Measurements from ENCODE around the gene RGP1. TPM values are rescaled to one million over a fixed set of nuclear protein-coding genes. Genes with fewer than 3 reads are reported as not detected.

Gene RGP1
- total RNA-seq, 4 donors from 2014 or later, result 18.6 to 21.3 (median 20.2) TPM

DNA sequence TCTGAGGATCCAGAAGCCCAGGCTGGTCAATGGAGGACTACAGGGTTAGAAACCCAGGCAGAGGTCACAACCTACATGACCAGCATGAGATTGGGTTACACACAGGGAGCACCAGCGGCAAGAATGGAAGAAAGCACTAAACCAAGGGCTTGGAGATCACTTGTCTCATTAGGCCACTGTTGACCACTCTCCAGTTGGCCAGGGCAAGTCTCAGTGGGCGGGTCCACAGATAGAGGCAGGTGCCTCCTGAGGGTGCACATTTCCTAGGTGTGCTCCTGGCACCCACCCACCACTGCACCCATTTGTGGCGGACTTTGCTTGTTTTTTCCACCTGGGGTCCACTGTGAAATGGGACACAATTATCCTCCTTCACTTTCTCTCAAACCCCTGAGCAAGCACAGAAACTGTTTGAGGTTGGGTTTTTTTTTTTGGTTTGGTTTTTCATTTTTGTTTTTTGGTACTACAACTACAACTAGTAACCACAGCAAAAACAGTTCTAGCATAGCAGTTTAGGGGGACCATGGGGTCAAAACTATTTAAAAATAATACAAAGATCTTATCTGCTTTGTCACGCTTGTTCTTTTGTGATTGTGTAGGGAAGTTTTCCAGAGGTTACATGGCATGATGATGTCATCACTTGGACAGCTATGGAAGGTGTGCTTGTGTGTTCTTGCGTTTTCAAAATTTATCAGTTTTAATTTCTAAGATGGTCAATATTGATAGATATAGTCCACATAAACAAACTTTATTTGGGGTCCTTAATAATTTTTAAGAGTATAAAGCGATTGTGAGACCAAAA, 48.4 kb downstream of the RGP1 start:
- peaks cover 0 to 30% (median 14%) of the 10 kb centered on the region in 4 donors for H3K4me1 ChIP-seq
- no peak overlapping the region for H3K27ac ChIP-seq
- H3K9me3 ChIP-seq, result no peaks in the 10 kb centered on the region
- peaks cover 0 to 34% (median 0%) of the 10 kb centered on the region in 3 donors for H3K36me3 ChIP-seq
- H3K27me3 ChIP-seq, result no peaks in the 10 kb centered on the region
- WGBS, 2 donors, result 82 to 86% methylated on average over 6 of the region's 6 CpGs
- TF ChIP-seq, protein P1, sequence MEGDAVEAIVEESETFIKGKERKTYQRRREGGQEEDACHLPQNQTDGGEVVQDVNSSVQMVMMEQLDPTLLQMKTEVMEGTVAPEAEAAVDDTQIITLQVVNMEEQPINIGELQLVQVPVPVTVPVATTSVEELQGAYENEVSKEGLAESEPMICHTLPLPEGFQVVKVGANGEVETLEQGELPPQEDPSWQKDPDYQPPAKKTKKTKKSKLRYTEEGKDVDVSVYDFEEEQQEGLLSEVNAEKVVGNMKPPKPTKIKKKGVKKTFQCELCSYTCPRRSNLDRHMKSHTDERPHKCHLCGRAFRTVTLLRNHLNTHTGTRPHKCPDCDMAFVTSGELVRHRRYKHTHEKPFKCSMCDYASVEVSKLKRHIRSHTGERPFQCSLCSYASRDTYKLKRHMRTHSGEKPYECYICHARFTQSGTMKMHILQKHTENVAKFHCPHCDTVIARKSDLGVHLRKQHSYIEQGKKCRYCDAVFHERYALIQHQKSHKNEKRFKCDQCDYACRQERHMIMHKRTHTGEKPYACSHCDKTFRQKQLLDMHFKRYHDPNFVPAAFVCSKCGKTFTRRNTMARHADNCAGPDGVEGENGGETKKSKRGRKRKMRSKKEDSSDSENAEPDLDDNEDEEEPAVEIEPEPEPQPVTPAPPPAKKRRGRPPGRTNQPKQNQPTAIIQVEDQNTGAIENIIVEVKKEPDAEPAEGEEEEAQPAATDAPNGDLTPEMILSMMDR (IDR thresholded peaks at IDR 0.05), result no peak
- TF ChIP-seq EP300 (IDR thresholded peaks at IDR 0.05), result no peak
- no peak for TF ChIP-seq POLR2A (IDR thresholded peaks at IDR 0.05)
- no peak for DNase-seq (ENCODE audit: low spot score in 2 of 2)
- H3K4me3 ChIP-seq, result no peak overlapping the region

- H3K4me1 ChIP-seq, result peaks cover 0 to 17% (median 5%) of the 10 kb centered on the region in 4 donors
- no peak for DNase-seq (ENCODE audit: low spot score in 2 of 2)
- TF ChIP-seq EP300 (IDR thresholded peaks at IDR 0.05) (no peak), POLR2A (IDR thresholded peaks at IDR 0.05) (no peak)
- TF ChIP-seq, protein P1 (IDR thresholded peaks at IDR 0.05), result no peak
- 89 to 95% methylated on average over 4 of the region's 4 CpGs for WGBS, 2 donors
- H3K36me3 ChIP-seq, result peaks cover 0 to 45% (median 0%) of the 10 kb centered on the region in 3 donors
- no peaks in the 10 kb centered on the region for H3K9me3 ChIP-seq
- no peak overlapping the region for H3K4me3 ChIP-seq
- no peaks in the 10 kb centered on the region for H3K27me3 ChIP-seq
- H3K27ac ChIP-seq, result no peak overlapping the region
Measured at GRCh38 chr9:35798658-35799374, 49.7 kb downstream of the RGP1 start.

GRCh38 chr9:35800530-35800929, 51.4 kb downstream of the RGP1 start:
- no peak for DNase-seq (ENCODE audit: low spot score in 2 of 2)
- no peaks in the 10 kb centered on the region for H3K4me1 ChIP-seq
- no peak overlapping the region for H3K27ac ChIP-seq
- 81 to 83% methylated on average over 7 of the region's 7 CpGs for WGBS, 2 donors
- no peak overlapping the region for H3K4me3 ChIP-seq
- H3K9me3 ChIP-seq, result no peaks in the 10 kb centered on the region
- H3K27me3 ChIP-seq, result no peaks in the 10 kb centered on the region
- peaks cover 0 to 52% (median 0%) of the 10 kb centered on the region in 3 donors for H3K36me3 ChIP-seq
- TF ChIP-seq POLR2A (IDR thresholded peaks at IDR 0.05) (no peak), EP300 (IDR thresholded peaks at IDR 0.05) (no peak)
- TF ChIP-seq, protein P1 (IDR thresholded peaks at IDR 0.05), result no peak

GRCh38 chr9:35801328-35802128, 52.4 kb downstream of the RGP1 start:
- no peak overlapping the region for H3K4me3 ChIP-seq
- H3K36me3 ChIP-seq, result peaks cover 0 to 62% (median under 1%) of the 10 kb centered on the region in 3 donors
- WGBS, 2 donors, result 90 to 92% methylated on average over 13 of the region's 13 CpGs

More at GRCh38 chr9:35801328-35802128, 52.4 kb downstream of the RGP1 start:
- TF ChIP-seq, protein P1 (IDR thresholded peaks at IDR 0.05), result no peak
- no peak for TF ChIP-seq EP300 (IDR thresholded peaks at IDR 0.05)
- no peak for TF ChIP-seq POLR2A (IDR thresholded peaks at IDR 0.05)
- H3K27me3 ChIP-seq, result no peaks in the 10 kb centered on the region
- no peaks in the 10 kb centered on the region for H3K4me1 ChIP-seq
- no peak overlapping the region for H3K27ac ChIP-seq
- DNase-seq (ENCODE audit: low spot score in 2 of 2), result no peak
- H3K9me3 ChIP-seq, result no peaks in the 10 kb centered on the region
